B cell (primary cell): ENCODE data around the gene INSRR. TPM values are rescaled to one million over a fixed set of nuclear protein-coding genes. Genes with fewer than 3 reads are reported as not detected.

Source experiments
- ATAC-seq: fragments of 200-7000 bp; cut with Tn5 transposase; one replicate; pipeline ENCODE4 v1.10.0; 2021; ENCODE audit warnings: low read depth, mild to moderate bottlenecking, moderate number of reproducible peaks, moderate library complexity
- CTCF ChIA-PET: fragments of 350-600 bp; sonication (Branson Sonifier 250); formaldehyde crosslinking; loops from one replicate; lab custom pipeline; 2021; ENCODE audit warnings: antibody characterized with exemption, inconsistent platforms; lab: Charles Lee
- POLR2A ChIA-PET: fragments of 350-600 bp; sonication (Branson Sonifier 250); formaldehyde crosslinking; loops from one replicate; lab custom pipeline; 2021; ENCODE audit warnings: antibody characterized with exemption; lab: Charles Lee
- DNase-seq: peaks from one replicate; pipeline ENCODE4 v3.0.0; 2013
- H2AFZ ChIP-seq: 2 replicates; pipeline ENCODE4 v1.6.1; 2012; ENCODE audit warnings: mild to moderate bottlenecking, low read depth, low read length; ENCODE audit not compliant: insufficient read depth, poor library complexity, severe bottlenecking
- H3K27ac ChIP-seq, 2 donors: 1 replicate in 1 of 2; 2 replicates in 1 of 2; pipeline ENCODE4 v1.5.1; 2012 to 2013; ENCODE audit warnings: low read length in 2 of 2, mild to moderate bottlenecking in 2 of 2, moderate library complexity in 1 of 2
- H3K27me3 ChIP-seq, 4 experiments: fragments of 200-600 bp in 1 of 4; sonication (generic) in 1 of 4; replicated peaks in 1 of 4; 1 replicate in 2 of 4; 2 replicates in 2 of 4; pipeline versions ENCODE4 v1.6.1 to v1.7.0; 2013 to 2016; ENCODE audit warnings: low read length in 3 of 4, mild to moderate bottlenecking in 2 of 4, mixed read lengths in 1 of 4, moderate library complexity in 1 of 4; ENCODE audit not compliant: insufficient read depth in 4 of 4, control insufficient read depth in 3 of 4; ENCODE audit errors: control extremely low read depth in 1 of 4
- H3K36me3 ChIP-seq, 2 experiments: replicated peaks in 1 of 2; 1 replicate in 1 of 2; 2 replicates in 1 of 2; pipeline versions ENCODE4 v1.6.1 to v1.7.1; 2013; ENCODE audit warnings: low read length in 1 of 2; ENCODE audit not compliant: insufficient read depth in 2 of 2, control insufficient read depth in 1 of 2; ENCODE audit errors: control extremely low read depth in 1 of 2, extremely low read depth in 1 of 2
- H3K4me1 ChIP-seq, 2 donors: fragments of 200-600 bp in 1 of 2; sonication (generic) in 1 of 2; 1 replicate in 1 of 2; 2 replicates in 1 of 2; pipeline versions ENCODE4 v1.5.1 to v1.6.1; 2013 to 2017; ENCODE audit warnings: low read length in 2 of 2; ENCODE audit not compliant: control insufficient read depth in 2 of 2, insufficient read depth in 2 of 2
- H3K4me2 ChIP-seq: replicated peaks from 2 replicates; pipeline ENCODE3; 2012; ENCODE audit warnings: mild to moderate bottlenecking, low read depth, low read length; ENCODE audit not compliant: poor library complexity, severe bottlenecking
- H3K4me3 ChIP-seq, 5 experiments: fragments of 200-600 bp in 1 of 5; sonication (generic) in 1 of 5; 1 replicate in 3 of 5; 2 replicates in 2 of 5; pipeline versions ENCODE4 v1.5.1 to v1.7.0; 2011 to 2016; ENCODE audit warnings: low read length in 4 of 5, mild to moderate bottlenecking in 4 of 5, low read depth in 2 of 5, control low read depth in 1 of 5, moderate library complexity in 1 of 5; ENCODE audit not compliant: insufficient read depth in 1 of 5; ENCODE audit errors: control extremely low read depth in 1 of 5, extremely low read depth in 1 of 5
- H3K79me2 ChIP-seq: fragments of 200-600 bp; sonication (generic); one replicate; pipeline ENCODE4 v1.6.0; 2016; ENCODE audit warnings: low read length; ENCODE audit not compliant: control insufficient read depth, insufficient read depth
- H3K9ac ChIP-seq: fragments of 200-600 bp; sonication (generic); 2 replicates; pipeline ENCODE4 v1.6.1; 2017; ENCODE audit warnings: mild to moderate bottlenecking, low read length, moderate library complexity
- H3K9me3 ChIP-seq, 3 donors: one replicate each; pipeline versions ENCODE4 v1.6.1 to v1.7.1; 2013; ENCODE audit warnings: low read length in 2 of 3; ENCODE audit not compliant: control insufficient read depth in 2 of 3, insufficient read depth in 1 of 3; ENCODE audit errors: control extremely low read depth in 1 of 3
- H4K20me1 ChIP-seq: 2 replicates; pipeline ENCODE4 v1.6.0; 2012; ENCODE audit warnings: mild to moderate bottlenecking, low read length; ENCODE audit not compliant: insufficient read depth, control insufficient read depth, poor library complexity, severe bottlenecking
- H3K27ac Mint-ChIP-seq: one replicate; pipeline ENCODE4 v1.8.0; 2021; ENCODE audit warnings: mixed read lengths
- H3K27me3 Mint-ChIP-seq: one replicate; pipeline ENCODE4 v1.8.0; 2021; ENCODE audit warnings: mixed read lengths
- H3K4me1 Mint-ChIP-seq: one replicate; pipeline ENCODE4 v1.8.0; 2021; ENCODE audit warnings: mixed read lengths
- H3K4me3 Mint-ChIP-seq: one replicate; pipeline ENCODE4 v1.8.0; 2021; ENCODE audit warnings: mixed read lengths
- H3K9me3 Mint-ChIP-seq: one replicate; pipeline ENCODE4 v1.8.0; 2022; ENCODE audit warnings: mixed read lengths; ENCODE audit not compliant: insufficient read depth
- EZH2 ChIP-seq: IDR thresholded peaks from 2 replicates; pipeline ENCODE4 v1.6.1; 2012; ENCODE audit warnings: borderline replicate concordance, low read depth, mild to moderate bottlenecking, moderate library complexity, low read length; ENCODE audit not compliant: insufficient read depth, poor library complexity, severe bottlenecking
- WGBS: methylation state at CpG from one replicate; pipeline ENCODE4 v1.1.5; 2013; ENCODE audit warnings: missing lambda C conversion rate; ENCODE audit not compliant: insufficient coverage; 5-methylcytosine and 5-hydroxymethylcytosine counted together
- intact Hi-C: fragments of 100-400 bp; cut with micrococcal nuclease; formaldehyde crosslinking; loops from one replicate; pipeline ENCODE4 v1.10.0; 2022
- polyA plus RNA-seq: library from polyadenylated mRNA; depleted of rRNA; stranded (reverse); fragments of >200 nt; gene quantifications from 2 replicates; pipeline ENCODE4 v1.2.3, GENCODE V29; 2012
- total RNA-seq, 2 donors: library from RNA; stranded (reverse); fragments of 120-200 nt in 1 of 2; gene quantifications; 1 replicate in 1 of 2; 2 replicates in 1 of 2; pipeline versions ENCODE4 v1.2.3 to v1.2.4, GENCODE V29; 2013 to 2022
- TF ChIP-seq, protein P1 (sequence below): fragments of 200-600 bp; IDR thresholded peaks from one replicate; pipeline ENCODE4 v1.8.0; 2022; ENCODE audit warnings: antibody characterized with exemption, mild to moderate bottlenecking

Gene INSRR
- total and polyA plus RNA-seq, 2 donors (not counting 1 experiment from before 2014, with no cell fraction given): not detected

DNA sequence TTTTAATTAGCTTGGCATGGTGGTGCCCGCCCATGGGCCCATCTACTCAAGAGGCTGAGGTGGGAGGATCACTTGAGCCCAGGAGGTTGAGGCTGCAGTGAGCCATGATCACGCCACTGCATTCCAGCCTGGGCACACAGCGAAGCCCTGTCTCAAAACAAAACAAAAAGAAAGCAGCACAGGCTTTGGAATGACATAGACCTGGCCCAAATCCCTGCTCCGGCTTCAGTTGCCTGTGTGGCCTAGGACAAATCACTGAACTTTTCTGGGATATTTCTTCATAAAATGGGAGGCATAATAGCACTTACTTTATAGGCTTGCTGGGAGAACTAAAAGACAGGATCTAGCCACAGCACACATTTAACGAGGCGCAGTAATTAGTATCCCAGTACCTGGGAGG, 37.0 kb upstream of the INSRR start:
- H3K79me2 ChIP-seq: no peaks in the 10 kb centered on the region
- H3K36me3 ChIP-seq: no peaks in the 10 kb centered on the region
- Mint-ChIP-seq H3K4me1 (peaks cover 11% of the 10 kb centered on the region), H3K27me3 (peaks cover 72% of the 10 kb centered on the region), H3K9me3 (no peaks in the 10 kb centered on the region), H3K27ac (no peak overlapping the region), H3K4me3 (no peak overlapping the region)
- ChIA-PET CTCF (no interaction called here), POLR2A (no interaction called here)
- H3K9me3 ChIP-seq: peaks cover 0 to 14% (median 0%) of the 10 kb centered on the region in 3 donors
- DNase-seq (no peak), ATAC-seq (no peak)
- peaks cover 0 to 64% (median 23%) of the 10 kb centered on the region in 4 experiments for H3K27me3 ChIP-seq
- H3K4me3 ChIP-seq: no peak overlapping the region
- intact Hi-C loops: no loop called here
- WGBS: 93% methylated on average over 6 of the region's 6 CpGs
- no peak for TF ChIP-seq EZH2
- TF ChIP-seq, protein P1, sequence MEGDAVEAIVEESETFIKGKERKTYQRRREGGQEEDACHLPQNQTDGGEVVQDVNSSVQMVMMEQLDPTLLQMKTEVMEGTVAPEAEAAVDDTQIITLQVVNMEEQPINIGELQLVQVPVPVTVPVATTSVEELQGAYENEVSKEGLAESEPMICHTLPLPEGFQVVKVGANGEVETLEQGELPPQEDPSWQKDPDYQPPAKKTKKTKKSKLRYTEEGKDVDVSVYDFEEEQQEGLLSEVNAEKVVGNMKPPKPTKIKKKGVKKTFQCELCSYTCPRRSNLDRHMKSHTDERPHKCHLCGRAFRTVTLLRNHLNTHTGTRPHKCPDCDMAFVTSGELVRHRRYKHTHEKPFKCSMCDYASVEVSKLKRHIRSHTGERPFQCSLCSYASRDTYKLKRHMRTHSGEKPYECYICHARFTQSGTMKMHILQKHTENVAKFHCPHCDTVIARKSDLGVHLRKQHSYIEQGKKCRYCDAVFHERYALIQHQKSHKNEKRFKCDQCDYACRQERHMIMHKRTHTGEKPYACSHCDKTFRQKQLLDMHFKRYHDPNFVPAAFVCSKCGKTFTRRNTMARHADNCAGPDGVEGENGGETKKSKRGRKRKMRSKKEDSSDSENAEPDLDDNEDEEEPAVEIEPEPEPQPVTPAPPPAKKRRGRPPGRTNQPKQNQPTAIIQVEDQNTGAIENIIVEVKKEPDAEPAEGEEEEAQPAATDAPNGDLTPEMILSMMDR: no peak
- peaks cover 21 to 24% of the 10 kb centered on the region in 2 donors for H3K4me1 ChIP-seq
- H3K27ac ChIP-seq: no peak overlapping the region
- no peak overlapping the region for H3K4me2 ChIP-seq
- H3K9ac ChIP-seq: no peak overlapping the region
- no peaks in the 10 kb centered on the region for H4K20me1 ChIP-seq
- H2AFZ ChIP-seq: no peak overlapping the region

DNA sequence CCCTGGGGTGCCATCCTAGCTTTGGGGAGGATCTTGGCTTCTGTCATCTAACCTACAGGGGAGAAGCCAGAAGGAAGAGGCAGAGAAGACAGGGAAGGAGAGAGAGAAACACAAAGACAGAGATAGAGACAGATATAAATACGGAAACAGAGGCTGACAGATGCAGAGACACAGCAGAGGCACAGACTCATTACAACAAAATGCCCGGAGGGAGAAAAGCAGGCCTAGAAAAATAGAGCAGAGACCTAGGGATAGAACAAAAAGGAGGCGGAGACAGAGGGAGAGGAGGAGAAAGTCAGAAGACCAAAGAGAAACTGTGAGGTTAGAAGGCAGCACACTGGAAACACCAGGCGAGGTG, 36.5 kb upstream of the INSRR start:
- Histone ChIP-seq H3K36me3 (no peaks in the 10 kb centered on the region), H2AFZ (no peak overlapping the region), H3K4me2 (no peak overlapping the region), H3K4me3 (no peak overlapping the region), H4K20me1 (no peaks in the 10 kb centered on the region), H3K79me2 (no peaks in the 10 kb centered on the region), H3K27ac (no peak overlapping the region), H3K9ac (no peak overlapping the region), H3K9me3 (peaks cover 0 to 14% (median 0%) of the 10 kb centered on the region in 3 donors), H3K27me3 (peaks cover 0 to 67% (median 24%) of the 10 kb centered on the region in 4 experiments), H3K4me1 (peaks cover 21 to 24% of the 10 kb centered on the region in 2 donors)
- ChIA-PET CTCF (no interaction called here), POLR2A (no interaction called here)
- intact Hi-C loops: no loop called here
- DNase-seq: no peak
- Mint-ChIP-seq H3K4me3 (no peak overlapping the region), H3K9me3 (no peaks in the 10 kb centered on the region), H3K4me1 (peaks cover 11% of the 10 kb centered on the region), H3K27me3 (peaks cover 71% of the 10 kb centered on the region), H3K27ac (no peak overlapping the region)
- 77% methylated on average over 3 of the region's 4 CpGs for whole genome bisulfite sequencing
- no peak for ATAC-seq
- TF ChIP-seq, protein P1: no peak
- TF ChIP-seq EZH2: no peak
